DND-41 (cell line): ENCODE measurements around the gene PPP1R3G.

Experiments
- EZH2 ChIP-seq: IDR thresholded peaks from 3 replicates; pipeline ENCODE4 v1.6.1; 2012; ENCODE audit warnings: borderline replicate concordance, low read depth, mild to moderate bottlenecking, moderate library complexity, low read length, inconsistent platforms; ENCODE audit not compliant: severe bottlenecking
- TF ChIP-seq, protein P1 (sequence below): IDR thresholded peaks from 2 replicates; pipeline ENCODE4 v1.5.1; 2012; ENCODE audit warnings: borderline replicate concordance, low read length, moderate library complexity, mild to moderate bottlenecking; ENCODE audit not compliant: poor library complexity, severe bottlenecking; ENCODE audit errors: extremely low read depth

DNA sequence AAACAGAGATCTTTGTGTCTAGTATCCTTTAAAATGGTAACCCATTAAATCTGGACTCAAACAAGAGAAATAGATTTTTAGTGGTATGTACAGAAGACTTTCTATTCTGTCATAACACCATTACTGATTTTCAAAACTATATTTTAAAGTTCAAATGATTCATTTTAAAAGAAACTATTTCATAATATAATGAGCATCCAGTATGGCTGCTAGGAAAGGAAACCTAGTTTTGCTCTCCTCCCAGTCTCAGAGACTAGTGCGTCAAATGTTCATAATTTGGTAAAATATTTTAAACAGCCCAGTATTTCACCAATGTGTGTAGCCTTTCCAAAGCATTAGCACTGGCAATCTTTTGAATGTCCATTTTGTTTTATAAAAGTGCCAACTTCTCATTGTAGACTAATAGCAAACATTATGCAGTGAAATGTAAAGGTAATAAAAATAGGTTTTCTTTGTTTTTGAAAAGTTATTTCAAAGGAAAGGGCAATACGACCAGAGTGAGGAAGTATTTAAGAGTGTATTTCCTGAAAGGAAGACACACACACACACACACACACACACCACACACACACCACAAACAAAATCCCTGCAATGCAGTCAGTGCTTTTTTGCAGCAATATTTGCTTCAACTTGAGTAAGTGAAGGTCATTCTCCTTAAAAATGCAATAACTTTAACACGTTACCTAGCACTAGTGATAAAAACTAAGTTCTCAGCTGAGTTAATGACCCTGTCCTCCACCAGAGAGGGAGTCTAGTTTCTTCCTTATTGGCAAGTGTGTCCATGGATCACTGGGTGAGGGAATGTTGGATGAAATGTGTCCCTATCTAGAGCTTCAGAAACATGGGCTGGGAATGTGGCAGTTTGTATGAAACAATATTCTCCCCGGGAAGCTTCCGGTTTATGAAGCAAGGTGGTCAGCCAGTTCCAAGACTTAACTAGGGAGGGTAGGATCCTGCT is 4.6 kb downstream of the PPP1R3G start:
- no peak for TF ChIP-seq EZH2
- TF ChIP-seq, protein P1, sequence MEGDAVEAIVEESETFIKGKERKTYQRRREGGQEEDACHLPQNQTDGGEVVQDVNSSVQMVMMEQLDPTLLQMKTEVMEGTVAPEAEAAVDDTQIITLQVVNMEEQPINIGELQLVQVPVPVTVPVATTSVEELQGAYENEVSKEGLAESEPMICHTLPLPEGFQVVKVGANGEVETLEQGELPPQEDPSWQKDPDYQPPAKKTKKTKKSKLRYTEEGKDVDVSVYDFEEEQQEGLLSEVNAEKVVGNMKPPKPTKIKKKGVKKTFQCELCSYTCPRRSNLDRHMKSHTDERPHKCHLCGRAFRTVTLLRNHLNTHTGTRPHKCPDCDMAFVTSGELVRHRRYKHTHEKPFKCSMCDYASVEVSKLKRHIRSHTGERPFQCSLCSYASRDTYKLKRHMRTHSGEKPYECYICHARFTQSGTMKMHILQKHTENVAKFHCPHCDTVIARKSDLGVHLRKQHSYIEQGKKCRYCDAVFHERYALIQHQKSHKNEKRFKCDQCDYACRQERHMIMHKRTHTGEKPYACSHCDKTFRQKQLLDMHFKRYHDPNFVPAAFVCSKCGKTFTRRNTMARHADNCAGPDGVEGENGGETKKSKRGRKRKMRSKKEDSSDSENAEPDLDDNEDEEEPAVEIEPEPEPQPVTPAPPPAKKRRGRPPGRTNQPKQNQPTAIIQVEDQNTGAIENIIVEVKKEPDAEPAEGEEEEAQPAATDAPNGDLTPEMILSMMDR = no peak
